Natural killer cell (primary cell): ENCODE data around the gene DEK. TPM values are rescaled to one million over a fixed set of nuclear protein-coding genes. Genes with fewer than 3 reads are reported as not detected.

Experiments
- ATAC-seq, 3 donors: fragments of 150-1000 bp in 2 of 3; fragments of 200-7000 bp in 1 of 3; cut with Tn5 transposase; 1 replicate in 1 of 3; 2 replicates in 2 of 3; pipeline ENCODE4 v1.10.0; 2021; ENCODE audit warnings: mild to moderate bottlenecking in 2 of 3, moderate library complexity in 2 of 3
- DNase-seq, 2 donors: peaks; one replicate each; pipeline versions ENCODE4 v3.0.0 to v3.0.0-alpha.2; 2013 to 2021; ENCODE audit warnings: mixed read lengths in 1 of 2
- H3K27ac ChIP-seq: one replicate; pipeline ENCODE4 v1.5.1; 2013; ENCODE audit warnings: mild to moderate bottlenecking, low read length
- H3K27me3 ChIP-seq: one replicate; pipeline ENCODE4 v1.6.1; 2013; ENCODE audit warnings: low read length; ENCODE audit not compliant: control insufficient read depth, insufficient read depth
- H3K36me3 ChIP-seq: one replicate; pipeline ENCODE4 v1.6.1; 2013; ENCODE audit warnings: low read length; ENCODE audit not compliant: control insufficient read depth, insufficient read depth
- H3K4me1 ChIP-seq: one replicate; pipeline ENCODE4 v1.6.1; 2013; ENCODE audit warnings: low read length; ENCODE audit not compliant: control insufficient read depth, insufficient read depth
- H3K4me3 ChIP-seq: one replicate; pipeline ENCODE4 v1.5.1; 2013; ENCODE audit warnings: low read length
- H3K9me3 ChIP-seq: one replicate; pipeline ENCODE4 v1.6.1; 2013; ENCODE audit warnings: low read length; ENCODE audit not compliant: control insufficient read depth, insufficient read depth
- H3K27ac Mint-ChIP-seq, 2 donors: one replicate each; pipeline ENCODE4 v1.8.0; 2022; ENCODE audit warnings: mild to moderate bottlenecking in 2 of 2, mixed read lengths in 2 of 2, moderate library complexity in 1 of 2
- H3K27me3 Mint-ChIP-seq, 2 donors: one replicate each; pipeline ENCODE4 v1.8.0; 2022; ENCODE audit warnings: low read depth in 2 of 2, mixed read lengths in 2 of 2
- H3K36me3 Mint-ChIP-seq: one replicate; pipeline ENCODE4 v1.8.0; 2022; ENCODE audit warnings: mixed read lengths
- H3K4me1 Mint-ChIP-seq, 2 donors: one replicate each; pipeline ENCODE4 v1.8.0; 2022; ENCODE audit warnings: mixed read lengths in 2 of 2
- H3K4me3 Mint-ChIP-seq: one replicate; pipeline ENCODE4 v1.8.0; 2022; ENCODE audit warnings: mild to moderate bottlenecking, moderate library complexity, mixed read lengths
- H3K9me3 Mint-ChIP-seq, 2 donors: one replicate each; pipeline ENCODE4 v1.8.0; 2022; ENCODE audit warnings: mixed read lengths in 2 of 2
- CTCF ChIP-seq: fragments of 200-600 bp; IDR thresholded peaks from one replicate; pipeline ENCODE4 v1.8.0; 2022; ENCODE audit warnings: antibody characterized with exemption
- WGBS: methylation state at CpG from one replicate; pipeline ENCODE4 v1.1.7; 2013; ENCODE audit warnings: missing lambda C conversion rate; ENCODE audit not compliant: insufficient coverage; 5-methylcytosine and 5-hydroxymethylcytosine counted together
- intact Hi-C: fragments of 100-400 bp; cut with micrococcal nuclease; formaldehyde crosslinking; loops from one replicate; pipeline ENCODE4 v1.14.2; 2022
- total RNA-seq, 4 donors: library from RNA; stranded (reverse); fragments of 120-200 nt in 1 of 4; gene quantifications; one replicate each; pipeline versions ENCODE4 v1.2.3 to v1.2.4, GENCODE V29; 2013 to 2022

Gene DEK
- total RNA-seq, 3 donors from 2014 or later (not counting 1 experiment from before 2014, with no cell fraction given), result 79.5 to 89.7 (median 80.9) TPM

GRCh38 chr6:18259675-18260447, 4.5 kb downstream of the DEK start:
- 88% methylated on average over 2 of the region's 4 CpGs for WGBS
- peak overlapping the region; percentile 2 for H3K4me3 Mint-ChIP-seq

GRCh38 chr6:18254793-18255192, 9.5 kb downstream of the DEK start:
- DNase-seq (no peak), ATAC-seq (no peak)
- Mint-ChIP-seq H3K4me3 (no peak overlapping the region), H3K27ac (peak overlapping the region; percentile 5 to 18), H3K27me3 (no peaks in the 10 kb centered on the region), H3K36me3 (peaks cover 16% of the 10 kb centered on the region), H3K4me1 (peaks cover 17% of the 10 kb centered on the region in 2 donors), H3K9me3 (no peaks in the 10 kb centered on the region)
- no peaks in the 10 kb centered on the region for H3K4me1 ChIP-seq
- no peaks in the 10 kb centered on the region for H3K9me3 ChIP-seq
- intact Hi-C loops, result no loop called here
- H3K36me3 ChIP-seq, result peaks cover 63% of the 10 kb centered on the region
- no peak for TF ChIP-seq CTCF
- 97% methylated on average over 6 of the region's 6 CpGs for WGBS
- H3K27ac ChIP-seq, result no peak overlapping the region
- H3K4me3 ChIP-seq, result no peak overlapping the region
- H3K27me3 ChIP-seq, result no peaks in the 10 kb centered on the region

More at GRCh38 chr6:18259675-18260447, 4.5 kb downstream of the DEK start:
- no peak overlapping the region for H3K27ac ChIP-seq
- Mint-ChIP-seq H3K9me3 (no peaks in the 10 kb centered on the region), H3K27ac (peak overlapping the region; percentile 91 to 94), H3K4me1 (peaks cover 47 to 53% of the 10 kb centered on the region in 2 donors), H3K36me3 (peaks cover 8% of the 10 kb centered on the region), H3K27me3 (no peaks in the 10 kb centered on the region)
- no peak overlapping the region for H3K4me3 ChIP-seq
- no peak for ATAC-seq
- no peak for DNase-seq
- H3K4me1 ChIP-seq, result peaks cover 22% of the 10 kb centered on the region
- H3K27me3 ChIP-seq, result no peaks in the 10 kb centered on the region
- H3K9me3 ChIP-seq, result no peaks in the 10 kb centered on the region
- intact Hi-C loops, result no loop called here
- H3K36me3 ChIP-seq, result peaks cover 32% of the 10 kb centered on the region
- TF ChIP-seq CTCF, result no peak

GRCh38 chr6:18253635-18254034, 10.7 kb downstream of the DEK start:
- no peaks in the 10 kb centered on the region for H3K27me3 Mint-ChIP-seq
- no peaks in the 10 kb centered on the region for H3K4me1 ChIP-seq
- peaks cover 16 to 19% of the 10 kb centered on the region in 2 donors for H3K4me1 Mint-ChIP-seq
- no peak overlapping the region for H3K4me3 Mint-ChIP-seq
- H3K4me3 ChIP-seq, result no peak overlapping the region
- 95% methylated on average over 4 of the region's 5 CpGs for WGBS
- H3K36me3 ChIP-seq, result peaks cover 74% of the 10 kb centered on the region
- TF ChIP-seq CTCF, result no peak
- no peak for DNase-seq
- no peak overlapping the region for H3K27ac Mint-ChIP-seq
- H3K36me3 Mint-ChIP-seq, result peaks cover 16% of the 10 kb centered on the region
- H3K9me3 Mint-ChIP-seq, result no peaks in the 10 kb centered on the region
- H3K27ac ChIP-seq, result no peak overlapping the region
- no peaks in the 10 kb centered on the region for H3K27me3 ChIP-seq
- H3K9me3 ChIP-seq, result no peaks in the 10 kb centered on the region
- ATAC-seq, result no peak
- intact Hi-C loops, result no loop called here
